Caco-2 (cell line): ENCODE results near the gene UBR7. TPM values are rescaled to one million over a fixed set of nuclear protein-coding genes. Genes with fewer than 3 reads are reported as not detected.

Experiments used
- BruUV-seq: library from RNA; stranded (reverse); fragments of 400-500 nt; replicated peaks from 2 replicates; lab custom pipeline; 2021; lab: Mats Ljungman, UMichigan
- CTCF ChIA-PET: fragments of 300-600 bp; sonication (Branson Sonifier 250); formaldehyde crosslinking; loops from one replicate; lab custom pipeline; 2022; ENCODE audit warnings: antibody characterized with exemption; lab: Charles Lee
- POLR2A ChIA-PET: fragments of 300-600 bp; sonication (Branson Sonifier 250); formaldehyde crosslinking; loops from one replicate; lab custom pipeline; 2022; ENCODE audit warnings: antibody characterized with exemption; lab: Charles Lee
- DNase-seq, 2 experiments: peaks; one replicate each; pipeline versions ENCODE4 v3.0.0 to v3.0.0-alpha.2; 2020 to 2022
- H3K27me3 ChIP-seq: replicated peaks from 2 replicates; pipeline ENCODE4 v1.6.0; 2011; ENCODE audit warnings: low read length; ENCODE audit not compliant: control insufficient read depth, insufficient read depth
- H3K36me3 ChIP-seq: 2 replicates; pipeline ENCODE4 v1.5.1; 2011; ENCODE audit warnings: low read length; ENCODE audit not compliant: control insufficient read depth, insufficient read depth
- H3K4me1 ChIP-seq: fragments of 250-450 bp; sonication (Bioruptor Pico); 2 replicates; pipeline ENCODE4 v1.5.1; 2020; ENCODE audit warnings: mild to moderate bottlenecking
- H3K4me3 ChIP-seq: 2 replicates; pipeline ENCODE4 v1.5.1; 2011; ENCODE audit warnings: low read depth, mild to moderate bottlenecking, control low read depth, low read length
- H3K9me3 ChIP-seq: fragments of 250-450 bp; sonication (Bioruptor Pico); 2 replicates; pipeline ENCODE4 v1.5.1; 2020; ENCODE audit warnings: mild to moderate bottlenecking, moderate library complexity
- H3K27ac Mint-ChIP-seq: one replicate; pipeline ENCODE4 v1.8.0; 2022; ENCODE audit warnings: mixed read lengths; ENCODE audit not compliant: unreplicated experiment
- H3K27me3 Mint-ChIP-seq: one replicate; pipeline ENCODE4 v1.8.0; 2022; ENCODE audit warnings: mixed read lengths; ENCODE audit not compliant: insufficient read depth, unreplicated experiment
- H3K36me3 Mint-ChIP-seq: one replicate; pipeline ENCODE4 v1.8.0; 2022; ENCODE audit warnings: mild to moderate bottlenecking, mixed read lengths; ENCODE audit not compliant: insufficient read depth, unreplicated experiment
- H3K4me1 Mint-ChIP-seq: one replicate; pipeline ENCODE4 v1.8.0; 2022; ENCODE audit warnings: low read depth, mixed read lengths; ENCODE audit not compliant: unreplicated experiment
- H3K4me3 Mint-ChIP-seq: one replicate; pipeline ENCODE4 v1.8.0; 2022; ENCODE audit warnings: mild to moderate bottlenecking, moderate library complexity, mixed read lengths; ENCODE audit not compliant: unreplicated experiment
- H3K9me3 Mint-ChIP-seq: one replicate; pipeline ENCODE4 v1.8.0; 2022; ENCODE audit warnings: mixed read lengths; ENCODE audit not compliant: unreplicated experiment
- CTCF ChIP-seq, 2 experiments: fragments of 200-600 bp in 1 of 2; IDR thresholded peaks; 1 replicate in 1 of 2; 2 replicates in 1 of 2; pipeline versions ENCODE4 v1.5.1 to v1.8.0; 2011 to 2022; ENCODE audit warnings: antibody characterized with exemption in 1 of 2, control low read depth in 1 of 2, inconsistent platforms in 1 of 2, low read depth in 1 of 2, low read length in 1 of 2, mild to moderate bottlenecking in 1 of 2, moderate library complexity in 1 of 2; ENCODE audit not compliant: insufficient read depth in 1 of 2, severe bottlenecking in 1 of 2, unreplicated experiment in 1 of 2
- intact Hi-C: fragments of 100-400 bp; cut with micrococcal nuclease; formaldehyde crosslinking; loops from one replicate; pipeline ENCODE4 v1.10.0; 2022; ENCODE audit not compliant: unreplicated experiment
- total RNA-seq: library from RNA; stranded (reverse); gene quantifications from 2 replicates; pipeline ENCODE4 v1.2.3, GENCODE V29; 2022

Gene UBR7
- total RNA-seq, 1 experiment from 2014 or later: 19.6 TPM

- DNase-seq: no peak
- Mint-ChIP-seq H3K36me3 (no peaks in the 10 kb centered on the region), H3K27me3 (no peaks in the 10 kb centered on the region), H3K9me3 (no peaks in the 10 kb centered on the region), H3K4me1 (no peaks in the 10 kb centered on the region), H3K4me3 (no peak overlapping the region), H3K27ac (no peak overlapping the region)
- Histone ChIP-seq H3K4me1 (no peaks in the 10 kb centered on the region), H3K9me3 (no peaks in the 10 kb centered on the region), H3K36me3 (no peaks in the 10 kb centered on the region), H3K27me3 (no peaks in the 10 kb centered on the region), H3K4me3 (no peak overlapping the region)
- TF ChIP-seq CTCF (IDR thresholded peaks at IDR 0.05; ENCODE audit: insufficient read depth in 1 of 2, low read depth in 1 of 2, low read length in 1 of 2, severe bottlenecking in 1 of 2, unreplicated experiment in 1 of 2): no peak
- intact Hi-C loops: no loop called here
- ChIA-PET POLR2A (no interaction called here), CTCF (no interaction called here)
- BruUV-seq: no TSS peak
Measured at GRCh38 chr14:93195316-93195999, 11.6 kb upstream of the UBR7 start.

GRCh38 chr14:93199031-93199430 is 8.0 kb upstream of the UBR7 start:
- Mint-ChIP-seq H3K36me3 (no peaks in the 10 kb centered on the region), H3K27me3 (no peaks in the 10 kb centered on the region), H3K4me3 (no peak overlapping the region), H3K27ac (no peak overlapping the region), H3K4me1 (no peaks in the 10 kb centered on the region), H3K9me3 (no peaks in the 10 kb centered on the region)
- TF ChIP-seq CTCF (IDR thresholded peaks at IDR 0.05; ENCODE audit: insufficient read depth in 1 of 2, low read depth in 1 of 2, low read length in 1 of 2, severe bottlenecking in 1 of 2, unreplicated experiment in 1 of 2): no peak
- ChIA-PET CTCF (interaction anchor here (0.6 kb wide), 2 partner anchors 15 to 20 kb away, joined by 3 to 4 read pairs; partner anchors contain the start of gene MOAP1), POLR2A (no interaction called here)
- no peak for DNase-seq
- Histone ChIP-seq H3K27me3 (no peaks in the 10 kb centered on the region), H3K9me3 (no peaks in the 10 kb centered on the region), H3K4me3 (no peak overlapping the region), H3K36me3 (no peaks in the 10 kb centered on the region), H3K4me1 (no peaks in the 10 kb centered on the region)
- no TSS peak for BruUV-seq
- intact Hi-C loops: no loop called here

- no peak overlapping the region for H3K4me3 ChIP-seq
- intact Hi-C loops: no loop called here
- H3K27me3 ChIP-seq: no peaks in the 10 kb centered on the region
- no peaks in the 10 kb centered on the region for H3K9me3 ChIP-seq
- no peak overlapping the region for H3K27ac Mint-ChIP-seq
- no peaks in the 10 kb centered on the region for H3K36me3 ChIP-seq
- CTCF ChIA-PET: no interaction called here
- POLR2A ChIA-PET: interaction anchor here (0.5 kb wide), 1 partner anchor 11 kb away, joined by 3 read pairs; no protein-coding TSS in a partner anchor
- H3K9me3 Mint-ChIP-seq: no peaks in the 10 kb centered on the region
- DNase-seq: peak; percentile 18 to 42
- H3K4me3 Mint-ChIP-seq: no peak overlapping the region
- no peaks in the 10 kb centered on the region for H3K4me1 Mint-ChIP-seq
- no peaks in the 10 kb centered on the region for H3K4me1 ChIP-seq
- H3K27me3 Mint-ChIP-seq: no peaks in the 10 kb centered on the region
- no peak for TF ChIP-seq CTCF (IDR thresholded peaks at IDR 0.05; ENCODE audit: insufficient read depth in 1 of 2, low read depth in 1 of 2, low read length in 1 of 2, severe bottlenecking in 1 of 2, unreplicated experiment in 1 of 2)
- no TSS peak for BruUV-seq
- H3K36me3 Mint-ChIP-seq: no peaks in the 10 kb centered on the region
Measured at GRCh38 chr14:93200553-93200952, 6.5 kb upstream of the UBR7 start.
